HG03097 (cell line): Measurements from ENCODE around the gene KCNJ10.
A peak's percentile ranks its signal among the peaks of the same experiment; 100 is the strongest.
"Not testable (repeated sequence)": the region's sequence is repeated elsewhere in the genome, so short reads cannot be mapped to it uniquely, and the experiment has no call there.

Experiments
- ATAC-seq: cut with Tn5 transposase; IDR thresholded peaks from one replicate; pipeline ENCODE4 v1.9.1; 2021; ENCODE audit not compliant: unreplicated experiment, low FRiP score

KCNJ10 gene

GRCh38 chr1:160064164-160064563, 5.8 kb downstream of the KCNJ10 start:
- no peak for ATAC-seq

GRCh38 chr1:160063176-160063575, 6.8 kb downstream of the KCNJ10 start:
- no peak for ATAC-seq

- no peak for ATAC-seq
These were observed 7.8 kb downstream of the KCNJ10 start for GRCh38 chr1:160062230-160062532.

DNA sequence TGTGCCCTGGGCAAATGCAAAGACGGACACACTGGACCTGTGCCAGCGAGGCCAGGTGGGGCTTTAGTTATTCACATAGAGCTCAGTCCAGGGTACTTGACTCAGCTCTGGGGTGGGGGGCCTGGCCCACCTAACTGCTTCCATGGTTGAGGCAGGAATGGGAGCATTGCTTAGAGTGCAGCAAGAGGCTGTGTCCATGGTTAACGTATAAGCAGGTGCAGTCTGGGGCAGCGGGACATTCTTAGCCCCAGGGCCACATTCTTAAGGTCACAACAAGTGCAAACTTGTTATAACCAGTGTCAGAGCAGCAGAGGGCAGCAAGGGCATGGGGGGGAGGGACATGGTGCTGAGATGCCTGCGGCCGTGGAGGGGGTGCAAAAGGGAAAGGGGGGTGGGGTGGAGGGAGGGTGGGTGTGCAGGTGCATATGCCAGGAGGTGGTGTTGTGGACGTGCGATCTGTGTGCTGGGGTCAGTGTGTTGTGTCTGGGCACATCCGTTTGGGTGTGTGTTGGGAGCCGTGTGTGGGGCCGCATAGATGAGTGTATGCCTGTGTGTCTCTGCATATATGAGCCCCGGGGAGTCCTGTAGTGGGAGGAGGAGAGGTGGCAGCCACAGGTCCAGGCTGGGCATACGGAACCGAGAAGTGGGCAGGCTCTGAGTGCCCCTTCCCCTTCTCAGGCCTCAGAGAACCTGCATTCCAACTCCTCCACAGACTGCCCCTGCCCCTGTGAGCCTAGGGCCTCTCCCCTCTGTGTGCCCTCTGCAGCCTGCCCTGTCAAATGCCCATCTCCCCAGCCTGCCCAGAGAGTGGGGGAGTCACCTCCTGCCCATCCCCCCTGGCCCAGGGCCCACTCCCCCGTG, 8.4 kb downstream of the KCNJ10 start:
- no peak for ATAC-seq

DNA sequence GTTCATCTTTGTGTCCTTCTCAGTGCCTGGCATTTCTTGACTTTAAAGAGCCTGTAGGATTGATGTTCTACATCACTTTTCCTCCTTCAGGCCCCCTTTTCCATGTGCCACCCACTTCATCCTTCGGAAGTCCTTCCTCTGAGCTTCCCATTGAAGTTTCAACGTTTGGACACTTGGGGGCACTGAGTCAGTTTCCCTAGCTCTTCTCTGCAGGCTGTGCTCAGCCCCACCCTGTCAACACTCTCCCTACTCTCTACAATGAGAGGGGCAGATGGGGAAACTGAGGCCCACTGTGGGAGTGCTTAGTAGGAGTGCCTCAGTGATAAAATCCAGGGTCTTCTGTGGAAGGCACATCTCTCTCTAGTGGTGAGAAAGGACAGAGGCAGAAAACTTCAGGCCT, 11.9 kb downstream of the KCNJ10 start:
- ATAC-seq: no peak

GRCh38 chr1:160056648-160057169, 13.3 kb downstream of the KCNJ10 start:
- no peak for ATAC-seq

GRCh38 chr1:160053548-160054365, 16.2 kb downstream of the KCNJ10 start:
- ATAC-seq: no peak

GRCh38 chr1:160052936-160053335, 17.0 kb downstream of the KCNJ10 start:
- no peak for ATAC-seq

DNA sequence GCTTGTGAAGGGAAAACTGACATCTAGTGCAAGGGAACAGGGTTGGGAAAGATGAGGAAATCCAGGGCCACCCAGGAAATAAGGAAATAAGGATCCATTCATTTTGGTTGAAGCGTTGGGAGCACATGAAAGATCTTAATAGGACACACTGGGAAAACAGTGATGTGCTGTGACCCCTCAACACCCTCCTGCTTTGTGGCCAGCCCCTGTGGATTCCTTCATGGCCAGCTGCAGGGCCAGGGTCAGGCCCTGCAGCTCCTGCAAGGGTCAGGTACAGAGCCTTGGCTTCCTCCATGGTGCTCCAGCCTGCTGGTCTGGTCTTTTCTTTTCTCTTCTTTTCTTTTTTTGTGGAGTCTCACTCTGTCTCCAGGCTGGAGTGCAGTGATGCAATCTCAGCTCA, 19.3 kb downstream of the KCNJ10 start:
- ATAC-seq: no peak

GRCh38 chr1:160050182-160050581, 19.8 kb downstream of the KCNJ10 start:
- ATAC-seq: not testable (repeated sequence)

GRCh38 chr1:160049101-160049500, 20.9 kb downstream of the KCNJ10 start:
- no peak for ATAC-seq

- ATAC-seq: no peak
These were observed 21.6 kb downstream of the KCNJ10 start for GRCh38 chr1:160048335-160048734.

- no peak for ATAC-seq
These were observed 22.6 kb downstream of the KCNJ10 start for GRCh38 chr1:160047111-160047991.

DNA sequence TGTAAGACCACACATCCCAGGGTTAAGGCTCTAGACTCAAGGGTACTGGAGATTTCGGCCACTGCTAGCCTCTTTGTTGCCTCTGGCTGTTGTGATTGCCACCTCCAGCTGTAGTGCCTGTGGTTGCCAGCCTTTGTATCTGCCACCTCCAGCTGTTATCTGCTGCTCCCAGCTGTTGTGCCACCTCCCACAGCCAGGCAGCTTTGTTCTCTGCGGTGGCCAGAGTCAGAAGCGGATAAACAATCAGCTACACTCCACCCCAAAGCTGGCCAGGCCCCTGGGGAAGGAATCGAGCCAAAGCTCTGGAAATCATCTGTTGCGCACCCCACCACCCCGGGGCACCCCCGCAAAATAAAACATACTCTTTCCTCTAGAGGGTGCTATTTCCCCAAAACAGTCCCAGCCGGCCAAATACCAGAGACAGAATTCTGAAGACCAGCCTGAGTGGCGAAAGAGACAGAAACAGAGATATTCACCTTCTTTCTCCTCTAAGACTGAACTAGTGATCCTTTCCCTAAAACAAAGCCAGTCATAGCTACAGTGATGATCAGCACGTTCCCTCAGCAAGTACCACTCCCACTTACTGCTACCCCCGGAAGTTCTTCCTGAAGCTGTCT, 23.4 kb downstream of the KCNJ10 start:
- ATAC-seq: no peak

DNA sequence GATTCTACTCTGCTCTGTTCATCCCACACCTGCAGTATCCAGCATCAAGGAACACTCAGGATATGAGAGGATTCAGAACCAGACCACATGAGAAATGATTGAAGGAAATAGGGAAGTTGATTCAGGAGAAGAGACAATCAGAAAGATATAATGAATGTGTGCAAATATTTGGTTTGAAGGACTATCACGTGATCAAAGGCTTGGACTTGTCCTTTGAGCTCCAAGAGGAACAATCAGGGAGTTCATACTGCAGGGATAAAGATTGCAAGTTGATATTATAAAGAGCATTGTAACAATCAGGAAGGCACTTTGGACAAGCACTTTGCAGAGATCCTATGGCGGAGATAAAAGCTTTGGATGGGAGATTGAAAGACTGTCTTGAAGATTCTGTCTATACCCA, 24.3 kb downstream of the KCNJ10 start:
- ATAC-seq: no peak

GRCh38 chr1:160043543-160043942, 26.4 kb downstream of the KCNJ10 start:
- no peak for ATAC-seq

DNA sequence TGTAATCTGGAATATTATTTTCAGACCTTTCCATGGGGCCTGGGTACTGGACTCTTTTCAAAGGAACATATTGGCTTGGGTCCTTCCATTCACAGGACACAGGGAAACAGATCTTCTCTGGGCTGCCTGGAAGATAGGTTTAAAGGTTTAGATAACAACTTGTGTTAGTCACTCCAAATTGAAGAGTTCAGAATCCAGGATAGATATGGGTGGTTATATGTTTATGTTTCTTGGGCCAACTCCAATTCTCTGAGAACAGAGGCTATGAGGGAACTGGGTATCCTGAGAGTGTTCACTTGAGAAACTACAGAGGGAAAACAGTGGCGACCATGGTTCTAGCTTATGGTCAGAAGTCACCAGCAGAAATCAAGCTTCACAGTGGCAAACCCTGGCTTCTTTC, 29.5 kb downstream of the KCNJ10 start:
- ATAC-seq: no peak

DNA sequence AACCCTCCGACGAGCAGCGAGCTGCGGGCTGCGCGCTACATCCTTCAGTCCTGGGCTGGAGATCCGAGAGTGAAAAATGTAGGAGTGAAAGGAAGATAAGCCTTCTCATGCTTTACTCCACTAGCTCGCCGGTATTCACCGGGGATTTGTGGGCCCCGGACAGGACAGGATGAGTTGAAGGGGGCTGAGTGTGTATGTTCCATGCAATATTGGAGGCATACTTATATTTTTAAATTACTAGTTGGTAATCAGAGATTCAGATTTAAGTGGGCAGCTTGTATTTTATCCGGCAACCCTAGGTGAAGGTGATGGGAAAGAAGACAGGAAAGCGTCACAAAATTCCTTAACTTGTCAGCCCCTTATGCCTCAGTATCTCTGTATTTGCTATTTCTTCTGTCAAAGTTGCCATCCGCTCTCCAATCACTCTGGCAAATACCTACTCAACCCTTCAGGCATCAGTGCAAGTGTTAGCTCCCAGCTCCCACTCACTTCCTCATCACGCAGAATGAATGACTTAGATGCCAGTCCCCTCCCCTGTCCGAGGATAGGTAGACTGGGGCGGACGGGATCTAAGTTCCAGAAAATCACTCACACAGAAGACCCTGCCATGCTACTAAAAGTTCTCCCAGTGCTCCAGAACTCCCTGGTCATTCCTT, 37.7 kb downstream of the KCNJ10 start:
- ATAC-seq: peak; percentile 12

DNA sequence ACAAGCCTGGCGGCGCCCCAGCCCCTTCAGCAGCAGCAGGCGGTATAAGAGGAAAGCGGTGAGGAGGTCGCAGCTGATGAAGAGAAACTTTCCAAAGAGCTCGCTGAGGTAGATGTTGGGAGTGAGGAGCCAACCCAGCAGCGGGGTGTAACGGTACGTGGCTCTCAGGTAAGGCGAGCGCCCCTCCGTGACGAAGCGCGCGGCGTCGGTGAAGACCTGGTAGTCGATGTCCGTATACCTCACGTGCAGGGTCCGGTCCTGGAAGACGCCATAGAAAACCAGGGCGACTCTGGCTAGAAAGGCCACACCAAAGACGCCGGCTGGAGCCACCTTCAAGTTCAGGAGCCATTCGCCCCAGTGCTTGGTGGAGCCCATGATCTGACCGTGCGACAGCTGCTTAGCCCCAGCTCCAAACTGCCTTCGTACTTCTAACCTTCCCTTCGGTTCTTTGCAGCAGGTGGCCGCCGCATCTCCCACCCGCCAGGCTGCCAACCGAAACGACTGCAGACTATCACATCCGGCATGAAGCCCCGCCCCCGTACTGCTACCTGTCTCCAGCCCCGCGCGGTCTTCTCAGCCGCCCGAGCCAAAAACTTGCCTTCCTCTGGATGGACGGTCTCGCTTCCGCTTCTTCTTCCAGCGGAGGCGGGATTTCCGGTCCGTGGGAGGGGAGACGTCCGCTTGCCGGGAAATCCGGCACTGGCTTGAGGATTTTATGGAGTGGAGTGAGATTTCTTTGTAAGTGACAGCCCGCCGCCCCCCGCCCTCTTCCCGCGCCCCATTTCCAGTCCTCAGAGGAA, 38.4 kb downstream of the KCNJ10 start, which contains the start of gene PIGM:
Gene PIGM, minus strand, starts transcription at position 626 of the 800 bp plus-strand sequence. Its CDS starts 251 bp downstream, at position 375.
- peak; percentile 90 for ATAC-seq
